Lower lobe of right lung (tissue), 2 donors: Measurements from ENCODE around the gene GTF3C5. TPM values are rescaled to one million over a fixed set of nuclear protein-coding genes. Genes with fewer than 3 reads are reported as not detected.
A peak's percentile ranks its signal among the peaks of the same experiment; 100 is the strongest.

Experiments
- ATAC-seq, 2 donors: fragments of 200-7000 bp; cut with Tn5 transposase; one replicate each; pipeline ENCODE4 v1.9.1; 2020 to 2022; ENCODE audit warnings: mild to moderate bottlenecking in 2 of 2, moderate library complexity in 2 of 2
- DNase-seq: peaks from one replicate; pipeline ENCODE4 v3.0.0-alpha.2; 2020
- H3K27ac ChIP-seq: fragments of 200-600 bp; one replicate; pipeline ENCODE4 v1.8.0; 2022
- H3K27me3 ChIP-seq: fragments of 200-600 bp; one replicate; pipeline ENCODE4 v1.8.0; 2022; ENCODE audit warnings: low read depth
- H3K36me3 ChIP-seq: fragments of 200-600 bp; one replicate; pipeline ENCODE4 v1.8.0; 2022; ENCODE audit warnings: mild to moderate bottlenecking
- H3K4me1 ChIP-seq: fragments of 200-600 bp; one replicate; pipeline ENCODE4 v1.8.0; 2022
- H3K4me3 ChIP-seq: fragments of 200-600 bp; one replicate; pipeline ENCODE4 v1.8.0; 2022; ENCODE audit warnings: mild to moderate bottlenecking
- H3K9me3 ChIP-seq: fragments of 200-600 bp; one replicate; pipeline ENCODE4 v1.8.0; 2022
- intact Hi-C: fragments of 100-400 bp; cut with DNase I; formaldehyde crosslinking; loops from one replicate; pipeline ENCODE4 v1.11.0; 2022
- total RNA-seq: library from RNA; stranded (reverse); fragmentation: NEBNext Ultra II Directional; extraction: Animal tissue kit (Norgen Biotek cat#: 25700); gene quantifications from one replicate; pipeline ENCODE4 v1.2.1, GENCODE V29; 2021
- TF ChIP-seq, protein P1 (sequence below): fragments of 200-600 bp; IDR thresholded peaks from one replicate; pipeline ENCODE4 v1.8.0; 2022; ENCODE audit warnings: antibody characterized with exemption, mild to moderate bottlenecking
- donor health status: DM: no; HTN: yes; CAD: no; lungs with severe emphysema.

The GTF3C5 gene
- total RNA-seq, 1 donor from 2014 or later, result 44.8 TPM

DNA sequence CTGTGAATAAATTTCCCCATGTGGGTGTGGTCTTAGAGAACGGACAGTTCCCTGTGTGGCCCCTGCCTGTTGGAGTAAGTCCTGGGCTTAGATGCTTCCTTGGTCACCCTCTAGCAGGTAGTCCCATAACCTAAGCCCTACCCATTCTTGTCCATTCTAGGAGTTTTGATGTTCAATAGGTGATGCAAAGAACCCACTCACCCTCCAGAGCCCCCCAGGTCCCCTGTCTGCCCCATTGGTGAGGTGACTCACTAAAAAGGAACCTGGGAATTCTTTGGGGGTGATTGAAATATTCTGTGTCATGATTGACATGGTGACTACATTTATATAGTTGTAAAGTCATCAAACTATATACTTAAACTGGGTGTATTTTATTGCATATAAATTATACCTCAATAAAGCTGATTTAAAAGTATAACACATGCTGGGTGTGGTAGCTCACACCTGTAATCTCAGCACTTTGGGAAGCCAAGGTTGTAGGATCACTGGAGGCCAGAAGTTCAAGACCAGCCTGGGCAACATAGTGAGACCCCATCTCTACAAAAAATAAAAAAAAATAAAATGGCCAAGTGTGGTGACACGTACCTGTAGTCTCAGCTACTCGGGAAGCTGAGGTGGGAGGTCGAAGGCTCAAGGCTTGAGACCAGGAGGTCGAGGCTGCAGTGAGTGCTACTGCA is 20.8 kb upstream of the GTF3C5 start:
- no peak overlapping the region for H3K4me3 ChIP-seq
- no peak overlapping the region for H3K27ac ChIP-seq
- no peaks in the 10 kb centered on the region for H3K36me3 ChIP-seq
- H3K9me3 ChIP-seq, result no peaks in the 10 kb centered on the region
- intact Hi-C loops, result no loop called here
- TF ChIP-seq, protein P1, sequence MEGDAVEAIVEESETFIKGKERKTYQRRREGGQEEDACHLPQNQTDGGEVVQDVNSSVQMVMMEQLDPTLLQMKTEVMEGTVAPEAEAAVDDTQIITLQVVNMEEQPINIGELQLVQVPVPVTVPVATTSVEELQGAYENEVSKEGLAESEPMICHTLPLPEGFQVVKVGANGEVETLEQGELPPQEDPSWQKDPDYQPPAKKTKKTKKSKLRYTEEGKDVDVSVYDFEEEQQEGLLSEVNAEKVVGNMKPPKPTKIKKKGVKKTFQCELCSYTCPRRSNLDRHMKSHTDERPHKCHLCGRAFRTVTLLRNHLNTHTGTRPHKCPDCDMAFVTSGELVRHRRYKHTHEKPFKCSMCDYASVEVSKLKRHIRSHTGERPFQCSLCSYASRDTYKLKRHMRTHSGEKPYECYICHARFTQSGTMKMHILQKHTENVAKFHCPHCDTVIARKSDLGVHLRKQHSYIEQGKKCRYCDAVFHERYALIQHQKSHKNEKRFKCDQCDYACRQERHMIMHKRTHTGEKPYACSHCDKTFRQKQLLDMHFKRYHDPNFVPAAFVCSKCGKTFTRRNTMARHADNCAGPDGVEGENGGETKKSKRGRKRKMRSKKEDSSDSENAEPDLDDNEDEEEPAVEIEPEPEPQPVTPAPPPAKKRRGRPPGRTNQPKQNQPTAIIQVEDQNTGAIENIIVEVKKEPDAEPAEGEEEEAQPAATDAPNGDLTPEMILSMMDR, result no peak
- H3K27me3 ChIP-seq, result peaks cover 13% of the 10 kb centered on the region
- H3K4me1 ChIP-seq, result no peaks in the 10 kb centered on the region
- DNase-seq, result peak; percentile 3
- no peak for ATAC-seq

DNA sequence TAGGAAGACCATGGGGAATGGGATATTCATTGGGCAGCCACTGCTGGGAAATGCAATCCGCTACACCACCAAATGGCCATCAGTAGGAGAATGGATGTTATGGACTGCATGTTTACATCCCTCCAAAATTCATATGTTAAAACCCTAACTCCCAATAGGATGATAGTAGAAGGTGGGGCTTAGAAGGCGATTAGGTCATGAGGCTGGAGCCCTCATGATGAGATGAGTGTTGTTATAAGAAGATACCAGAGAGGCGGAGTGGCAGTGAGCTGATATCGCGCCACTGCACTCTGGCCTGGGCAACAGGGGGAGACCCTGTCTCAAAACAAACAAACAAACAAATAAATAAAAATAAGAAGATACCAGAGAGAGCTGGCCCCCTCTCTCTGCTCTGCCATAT is 16.1 kb upstream of the GTF3C5 start:
- Histone ChIP-seq H3K4me3 (no peak overlapping the region), H3K9me3 (no peaks in the 10 kb centered on the region), H3K27ac (no peak overlapping the region), H3K36me3 (no peaks in the 10 kb centered on the region), H3K4me1 (no peaks in the 10 kb centered on the region), H3K27me3 (no peaks in the 10 kb centered on the region)
- intact Hi-C loops, result no loop called here
- ATAC-seq (no peak), DNase-seq (no peak)
- TF ChIP-seq, protein P1, result no peak

DNA sequence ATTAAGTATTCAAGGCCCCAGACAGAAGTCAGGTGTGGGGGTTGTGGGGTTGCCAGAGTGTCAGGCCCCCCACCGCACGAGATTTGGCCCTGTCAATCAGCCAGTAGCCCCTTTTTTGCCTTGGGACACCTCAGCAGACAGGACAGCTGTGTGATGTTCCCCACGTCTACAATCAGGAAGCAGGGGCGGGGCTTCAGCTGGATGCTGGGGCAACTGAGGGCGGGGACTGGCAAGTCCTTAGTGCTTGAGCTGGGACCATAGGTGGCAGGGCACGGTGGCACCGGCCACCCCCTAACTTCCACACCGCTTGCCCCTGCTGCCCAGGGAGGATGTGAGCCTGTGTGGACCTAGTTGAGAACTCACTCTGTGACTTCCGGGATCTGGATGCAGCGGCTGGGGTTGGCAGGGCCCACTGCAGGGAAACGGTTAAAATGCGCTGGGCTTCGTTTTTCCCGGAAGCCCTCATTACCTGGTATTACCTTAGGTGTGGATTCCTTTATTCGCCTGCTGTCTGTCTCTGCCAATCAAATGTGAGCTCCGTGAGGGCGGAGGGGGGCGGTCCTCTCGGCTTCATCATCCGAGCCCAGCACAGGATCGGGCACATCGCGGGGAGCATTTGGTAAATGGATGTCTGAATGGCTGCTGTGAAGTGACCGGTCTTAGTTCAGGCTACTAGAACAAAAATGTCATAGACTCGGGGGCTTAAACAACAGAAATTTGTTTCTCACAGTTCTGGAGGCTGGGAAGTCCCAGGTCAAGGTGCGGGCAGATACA is 7.5 kb upstream of the GTF3C5 start:
- Histone ChIP-seq H3K4me1 (peaks cover 10% of the 10 kb centered on the region), H3K4me3 (no peak overlapping the region), H3K9me3 (no peaks in the 10 kb centered on the region), H3K27ac (no peak overlapping the region), H3K36me3 (no peaks in the 10 kb centered on the region), H3K27me3 (no peaks in the 10 kb centered on the region)
- intact Hi-C loops, result no loop called here
- DNase-seq (peak; percentile 67), ATAC-seq (peak; percentile 25 to 50)
- TF ChIP-seq, protein P1, result no peak

DNA sequence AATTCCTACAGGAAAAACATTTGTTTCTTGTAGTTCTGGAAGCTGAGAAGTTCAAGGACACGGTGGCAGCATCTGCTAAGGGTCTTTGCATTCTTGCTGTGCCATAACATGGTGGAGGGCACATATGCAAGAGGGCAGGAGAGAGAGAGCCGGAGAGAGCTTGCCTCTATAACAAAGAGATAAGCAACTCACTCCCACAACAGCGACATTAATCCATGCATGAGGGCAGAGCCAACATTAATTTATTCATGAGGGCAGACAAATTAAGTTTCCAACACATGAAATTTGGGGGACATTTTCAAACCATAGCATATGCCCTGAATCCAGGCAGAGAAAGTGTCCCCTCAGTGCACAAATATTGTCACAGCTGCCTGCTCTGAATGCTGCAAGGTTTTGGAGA is 4.4 kb upstream of the GTF3C5 start:
- Histone ChIP-seq H3K9me3 (no peaks in the 10 kb centered on the region), H3K27me3 (no peaks in the 10 kb centered on the region), H3K4me1 (peaks cover 27% of the 10 kb centered on the region), H3K36me3 (no peaks in the 10 kb centered on the region), H3K4me3 (no peak overlapping the region), H3K27ac (no peak overlapping the region)
- DNase-seq, result no peak
- TF ChIP-seq, protein P1, result no peak
- ATAC-seq, result no peak
- intact Hi-C loops, result no loop called here

DNA sequence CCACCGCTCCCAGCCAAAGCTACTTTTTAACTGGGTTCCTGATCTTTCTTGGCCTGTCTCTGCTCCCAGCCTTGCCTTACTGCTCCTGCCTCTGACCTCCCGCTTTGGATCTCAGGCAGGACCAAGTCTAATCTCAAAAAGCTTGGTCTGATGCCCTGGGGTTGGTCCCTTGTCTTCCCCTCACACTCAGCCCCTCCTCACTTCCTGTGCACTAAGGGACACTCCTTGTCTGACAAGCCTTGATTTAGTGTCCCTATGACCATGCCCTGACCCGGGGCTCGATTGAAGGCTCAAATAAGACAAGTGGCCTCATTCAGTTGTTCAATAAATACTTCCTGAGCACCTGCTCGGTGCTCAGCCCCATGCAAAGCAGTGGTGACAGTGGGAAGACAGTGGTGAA is 3.7 kb upstream of the GTF3C5 start:
- Histone ChIP-seq H3K36me3 (no peaks in the 10 kb centered on the region), H3K9me3 (no peaks in the 10 kb centered on the region), H3K27ac (no peak overlapping the region), H3K27me3 (no peaks in the 10 kb centered on the region), H3K4me3 (no peak overlapping the region), H3K4me1 (peaks cover 33% of the 10 kb centered on the region)
- no peak for ATAC-seq
- TF ChIP-seq, protein P1, result no peak
- DNase-seq, result no peak
- intact Hi-C loops, result no loop called here
